ENCODE data around the gene NDC80. TPM values are rescaled to one million over a fixed set of nuclear protein-coding genes. Genes with fewer than 3 reads are reported as not detected.
"Not testable (repeated sequence)": the region's sequence is repeated elsewhere in the genome, so short reads cannot be mapped to it uniquely, and the experiment has no call there.

Gene NDC80
- total RNA-seq, 4 donors from 2014 or later = 0.31 to 0.77 (median 0.54) TPM; not detected in 1

DNA sequence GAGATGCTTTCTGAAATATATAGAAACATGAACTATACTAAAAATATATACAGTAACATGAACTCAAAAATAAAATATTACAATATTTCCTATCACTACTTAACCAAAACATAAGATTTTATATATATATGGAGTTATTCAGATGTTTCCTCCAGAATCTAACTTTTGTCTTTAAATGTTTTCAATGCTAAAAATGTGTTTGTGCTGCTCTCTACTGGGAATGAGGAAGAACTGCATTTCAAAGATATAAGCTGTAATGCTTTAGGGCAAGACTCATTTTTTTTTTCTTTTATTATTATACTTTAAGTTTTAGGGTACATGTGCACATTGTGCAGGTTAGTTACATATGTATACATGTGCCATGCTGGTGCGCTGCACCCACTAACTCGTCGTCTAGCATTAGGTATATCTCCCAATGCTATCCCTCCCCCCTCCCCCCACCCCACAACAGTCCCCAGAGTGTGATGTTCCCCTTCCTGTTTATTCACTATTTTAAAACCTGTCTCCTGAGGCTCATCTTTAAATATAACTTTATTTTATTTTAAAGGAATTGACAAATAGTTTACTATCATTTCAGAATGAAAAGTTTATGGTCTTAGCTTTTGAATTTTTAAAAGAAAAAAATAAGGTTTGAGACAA lies 29.3 kb upstream of the NDC80 start:
- H3K27ac ChIP-seq, H3K4me3 ChIP-seq, H3K27me3 ChIP-seq, H3K4me1 ChIP-seq, H3K9me3 ChIP-seq, ATAC-seq: not testable (repeated sequence)
- H3K36me3 ChIP-seq = peaks cover 0 to 11% of the 10 kb centered on the region in 2 donors
- WGBS, 2 donors (ENCODE audit: low coverage in 1 of 2) = 7 to 11% methylated on average over 3 of the region's 3 CpGs
- TF ChIP-seq, protein P1, sequence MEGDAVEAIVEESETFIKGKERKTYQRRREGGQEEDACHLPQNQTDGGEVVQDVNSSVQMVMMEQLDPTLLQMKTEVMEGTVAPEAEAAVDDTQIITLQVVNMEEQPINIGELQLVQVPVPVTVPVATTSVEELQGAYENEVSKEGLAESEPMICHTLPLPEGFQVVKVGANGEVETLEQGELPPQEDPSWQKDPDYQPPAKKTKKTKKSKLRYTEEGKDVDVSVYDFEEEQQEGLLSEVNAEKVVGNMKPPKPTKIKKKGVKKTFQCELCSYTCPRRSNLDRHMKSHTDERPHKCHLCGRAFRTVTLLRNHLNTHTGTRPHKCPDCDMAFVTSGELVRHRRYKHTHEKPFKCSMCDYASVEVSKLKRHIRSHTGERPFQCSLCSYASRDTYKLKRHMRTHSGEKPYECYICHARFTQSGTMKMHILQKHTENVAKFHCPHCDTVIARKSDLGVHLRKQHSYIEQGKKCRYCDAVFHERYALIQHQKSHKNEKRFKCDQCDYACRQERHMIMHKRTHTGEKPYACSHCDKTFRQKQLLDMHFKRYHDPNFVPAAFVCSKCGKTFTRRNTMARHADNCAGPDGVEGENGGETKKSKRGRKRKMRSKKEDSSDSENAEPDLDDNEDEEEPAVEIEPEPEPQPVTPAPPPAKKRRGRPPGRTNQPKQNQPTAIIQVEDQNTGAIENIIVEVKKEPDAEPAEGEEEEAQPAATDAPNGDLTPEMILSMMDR (IDR thresholded peaks at IDR 0.05) = peak; percentile 20 to 62 (median 42)

DNA sequence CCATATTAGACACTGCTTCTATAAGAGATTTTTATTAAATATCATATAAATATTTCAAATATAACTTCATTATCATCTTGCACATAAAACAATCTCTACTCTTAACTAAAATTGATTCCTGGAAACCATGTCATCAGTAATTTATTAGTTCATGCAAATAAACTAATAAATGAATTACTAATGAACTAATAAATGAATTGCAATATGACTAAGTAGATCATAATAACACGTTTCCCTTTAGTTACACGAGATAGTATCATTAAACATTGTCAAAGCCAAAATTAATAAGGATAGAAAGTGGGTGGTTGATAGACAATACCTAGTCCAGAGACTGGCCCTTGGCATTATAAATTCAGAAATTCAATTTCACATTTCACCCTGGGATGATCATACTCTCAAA lies 26.2 kb upstream of the NDC80 start:
- no peaks in the 10 kb centered on the region for H3K9me3 ChIP-seq
- no peak overlapping the region for H3K4me3 ChIP-seq
- peaks cover 0 to 24% of the 10 kb centered on the region in 2 donors for H3K36me3 ChIP-seq
- no peak overlapping the region for H3K27ac ChIP-seq
- no peaks in the 10 kb centered on the region for H3K4me1 ChIP-seq
- no peaks in the 10 kb centered on the region for H3K27me3 ChIP-seq
- 60 to 63% methylated on average over 2 of the region's 2 CpGs for WGBS, 2 donors (ENCODE audit: low coverage in 1 of 2)
- TF ChIP-seq POLR2AphosphoS5 (IDR thresholded peaks at IDR 0.05) (no peak), EP300 (IDR thresholded peaks at IDR 0.05) (no peak), POLR2A (IDR thresholded peaks at IDR 0.05) (no peak)
- TF ChIP-seq, protein P1 (IDR thresholded peaks at IDR 0.05) = no peak
- ATAC-seq = no peak

DNA sequence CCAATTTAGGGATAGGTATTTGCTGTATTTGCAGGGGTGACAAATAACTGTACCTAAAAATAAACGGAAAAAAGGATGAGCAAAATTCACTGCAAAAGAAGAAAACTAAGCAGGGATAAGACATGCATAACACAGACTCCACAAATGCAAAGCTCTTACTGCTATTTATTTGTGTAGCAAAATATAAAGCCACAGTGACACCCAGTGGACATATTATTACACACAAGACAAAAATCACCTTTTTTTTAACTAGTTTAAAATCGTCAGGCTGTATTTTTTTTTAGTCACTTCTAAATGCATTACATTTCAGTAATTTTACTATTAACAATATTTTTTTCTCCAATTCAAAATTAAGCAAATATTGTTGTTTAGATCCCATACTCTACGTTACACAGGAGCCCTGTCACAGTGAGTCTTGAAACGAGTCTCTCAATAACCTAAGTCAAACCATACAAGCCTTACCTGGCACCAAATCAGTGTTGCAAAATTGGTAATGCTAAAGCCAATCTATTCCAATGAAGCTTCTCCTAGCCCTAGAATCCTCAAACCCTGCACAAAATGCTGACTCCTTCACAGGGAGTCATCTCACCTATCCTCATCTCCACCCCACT lies 23.8 kb upstream of the NDC80 start:
- peaks cover 0 to 43% of the 10 kb centered on the region in 2 donors for H3K36me3 ChIP-seq
- no peak for ATAC-seq
- no peaks in the 10 kb centered on the region for H3K4me1 ChIP-seq
- no peak for TF ChIP-seq POLR2A (IDR thresholded peaks at IDR 0.05)
- TF ChIP-seq, protein P1 (IDR thresholded peaks at IDR 0.05) = peak; percentile 38 to 56 (median 48)
- no peak for TF ChIP-seq POLR2AphosphoS5 (IDR thresholded peaks at IDR 0.05)
- no peak for TF ChIP-seq EP300 (IDR thresholded peaks at IDR 0.05)
- no peaks in the 10 kb centered on the region for H3K9me3 ChIP-seq
- no peaks in the 10 kb centered on the region for H3K27me3 ChIP-seq
- WGBS, 2 donors (ENCODE audit: low coverage in 1 of 2) = 23 to 44% methylated on average over 2 to 4 of the region's 4 CpGs
- no peak overlapping the region for H3K27ac ChIP-seq
- no peak overlapping the region for H3K4me3 ChIP-seq

DNA sequence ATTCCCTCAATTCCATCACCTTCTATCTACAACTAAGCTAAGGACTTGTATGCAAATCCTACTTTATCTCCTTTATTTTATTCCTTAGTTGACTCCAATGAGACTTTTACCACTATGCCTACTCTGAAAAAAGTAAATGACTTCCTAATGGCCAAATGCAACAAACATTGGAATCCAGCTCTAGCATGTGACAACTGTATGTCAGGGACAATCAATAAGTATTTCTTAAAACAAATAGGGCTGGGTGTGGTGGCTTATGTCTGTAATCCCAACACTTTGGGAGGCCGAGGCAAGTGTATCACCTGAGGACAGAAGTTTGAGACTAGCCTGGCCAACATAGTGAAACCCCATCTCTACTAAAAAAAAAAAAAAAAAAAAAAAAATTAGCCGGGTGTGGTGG lies 21.9 kb upstream of the NDC80 start:
- no peak overlapping the region for H3K27ac ChIP-seq
- TF ChIP-seq POLR2AphosphoS5 (IDR thresholded peaks at IDR 0.05) = no peak
- no peak for TF ChIP-seq POLR2A (IDR thresholded peaks at IDR 0.05)
- TF ChIP-seq, protein P1 (IDR thresholded peaks at IDR 0.05) = no peak
- no peak for TF ChIP-seq EP300 (IDR thresholded peaks at IDR 0.05)
- no peaks in the 10 kb centered on the region for H3K27me3 ChIP-seq
- peaks cover 0 to 43% of the 10 kb centered on the region in 2 donors for H3K36me3 ChIP-seq
- WGBS, 2 donors (ENCODE audit: low coverage in 1 of 2) = 100% methylated on average over 1 of the region's 2 CpGs; no CpG with 5 or more reads in 1 of the 2 donors
- no peaks in the 10 kb centered on the region for H3K9me3 ChIP-seq
- no peaks in the 10 kb centered on the region for H3K4me1 ChIP-seq
- no peak overlapping the region for H3K4me3 ChIP-seq
- ATAC-seq = no peak

DNA sequence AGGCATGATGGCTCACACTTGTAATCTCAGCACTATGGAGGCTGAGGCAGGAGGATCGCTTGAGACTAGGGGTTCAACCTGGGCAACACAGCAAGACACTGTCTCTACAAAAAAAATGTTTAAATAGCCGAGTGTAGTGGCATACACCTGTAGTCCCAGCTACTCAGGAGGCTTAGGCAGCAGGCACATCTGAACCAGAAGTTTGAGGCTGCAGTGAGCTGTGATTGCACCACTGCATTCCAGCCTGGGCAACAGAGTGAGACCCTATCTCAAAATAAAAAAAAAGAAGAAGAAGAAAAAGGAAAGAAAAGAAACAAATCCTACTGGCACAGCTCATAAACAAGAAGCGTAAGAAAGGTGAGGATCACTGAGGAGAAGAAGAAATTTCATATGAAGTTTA lies 19.9 kb upstream of the NDC80 start:
- no peaks in the 10 kb centered on the region for H3K4me1 ChIP-seq
- 100% methylated on average over 2 of the region's 3 CpGs; no CpG with 5 or more reads in 1 of the 2 donors for WGBS, 2 donors (ENCODE audit: low coverage in 1 of 2)
- no peak overlapping the region for H3K4me3 ChIP-seq
- no peak for TF ChIP-seq POLR2A (IDR thresholded peaks at IDR 0.05)
- TF ChIP-seq POLR2AphosphoS5 (IDR thresholded peaks at IDR 0.05) = no peak
- TF ChIP-seq, protein P1 (IDR thresholded peaks at IDR 0.05) = no peak
- no peak for TF ChIP-seq EP300 (IDR thresholded peaks at IDR 0.05)
- no peaks in the 10 kb centered on the region for H3K9me3 ChIP-seq
- peaks cover 0 to 43% of the 10 kb centered on the region in 2 donors for H3K36me3 ChIP-seq
- no peak for ATAC-seq
- no peak overlapping the region for H3K27ac ChIP-seq
- no peaks in the 10 kb centered on the region for H3K27me3 ChIP-seq
